ENCODE data around the gene PINK1. TPM values are rescaled to one million over a fixed set of nuclear protein-coding genes. Genes with fewer than 3 reads are reported as not detected.

Gene PINK1
- total RNA-seq, 1 donor from 2014 or later, result 288 TPM

GRCh38 chr1:20689645-20690056 is 56.4 kb downstream of the PINK1 start:
- intact Hi-C loops (cut with DNase I), result no loop called here
- no peak for DNase-seq (ENCODE audit: missing footprints)
- ATAC-seq, result no peak

GRCh38 chr1:20691872-20692271 is 58.6 kb downstream of the PINK1 start:
- intact Hi-C loops (cut with DNase I), result no loop called here
- ATAC-seq (no peak), DNase-seq (ENCODE audit: missing footprints) (no peak)

GRCh38 chr1:20693623-20694022 is 60.4 kb downstream of the PINK1 start:
- DNase-seq (ENCODE audit: missing footprints) (peak; percentile 16), ATAC-seq (no peak)
- intact Hi-C loops (cut with DNase I), result no loop called here

- intact Hi-C loops (cut with DNase I), result no loop called here
- DNase-seq (ENCODE audit: missing footprints) (no peak), ATAC-seq (no peak)
Measured at GRCh38 chr1:20695515-20695914, 62.3 kb downstream of the PINK1 start.

- ATAC-seq (peak; percentile 94), DNase-seq (ENCODE audit: missing footprints) (peak; percentile 91)
- intact Hi-C loops (cut with DNase I), result loop anchor here (1.0 kb wide), 1 partner anchor 499 kb away; no protein-coding TSS in a partner anchor
Measured at GRCh38 chr1:20696397-20697333, 63.4 kb downstream of the PINK1 start.

GRCh38 chr1:20697563-20697962 is 64.3 kb downstream of the PINK1 start:
- DNase-seq (ENCODE audit: missing footprints), result peak; percentile 50
- intact Hi-C loops (cut with DNase I), result no loop called here
- no peak for ATAC-seq

GRCh38 chr1:20698195-20698910 is 65.1 kb downstream of the PINK1 start:
- DNase-seq (ENCODE audit: missing footprints) (peak; percentile 25), ATAC-seq (no peak)
- intact Hi-C loops (cut with DNase I), result loop anchor here (2.0 kb wide), 1 partner anchor 34 kb away; the partner anchor contains the start of gene SH2D5

- ATAC-seq (no peak), DNase-seq (ENCODE audit: missing footprints) (peak; percentile 21)
- intact Hi-C loops (cut with DNase I), result loop anchor here (2.0 kb wide), 1 partner anchor 33 kb away; the partner anchor contains the start of gene SH2D5
Measured at GRCh38 chr1:20699558-20699957, 66.3 kb downstream of the PINK1 start.

GRCh38 chr1:20700636-20701215 is 67.5 kb downstream of the PINK1 start:
- ATAC-seq (no peak), DNase-seq (ENCODE audit: missing footprints) (peak; percentile 62)
- intact Hi-C loops (cut with DNase I), result no loop called here

Other genes with a start within 250 kb of the PINK1 start
- gene CAMK2N1, start 147.2 kb upstream of the PINK1 start, total RNA-seq, result 11.8 TPM
- 44.6 TPM for gene MUL1, start 125.3 kb upstream of the PINK1 start, total RNA-seq
- gene FAM43B, start 80.9 kb upstream of the PINK1 start, total RNA-seq, result 4.5 TPM
- 3.2 TPM for gene CDA, start 44.4 kb upstream of the PINK1 start, total RNA-seq
- 150 TPM for gene DDOST, start 27.9 kb downstream of the PINK1 start, total RNA-seq
- 6.0 TPM for gene KIF17, start 84.5 kb downstream of the PINK1 start, total RNA-seq
- not detected for gene SH2D5, start 99.2 kb downstream of the PINK1 start, total RNA-seq
- gene HP1BP3, start 153.8 kb downstream of the PINK1 start, total RNA-seq, result 110 TPM